Inferior parietal cortex (tissue), 1 donor: ENCODE measurements around the gene IMMP2L.

Experiments used
- DNase-seq: peaks from one replicate; pipeline ENCODE4 v3.0.0-alpha.2; 2016; ENCODE audit errors: extremely low spot score

IMMP2L gene

GRCh38 chr7:111223802-111224253 lies 338.5 kb downstream of the IMMP2L start:
- DNase-seq: no peak

GRCh38 chr7:111215550-111215949 lies 346.7 kb downstream of the IMMP2L start:
- no peak for DNase-seq

GRCh38 chr7:111212857-111213523 lies 349.3 kb downstream of the IMMP2L start:
- no peak for DNase-seq

- no peak for DNase-seq
These were observed 351.3 kb downstream of the IMMP2L start for GRCh38 chr7:111210996-111211395.

GRCh38 chr7:111210043-111210442 lies 352.2 kb downstream of the IMMP2L start:
- DNase-seq: no peak

GRCh38 chr7:111205251-111205650 lies 357.0 kb downstream of the IMMP2L start:
- no peak for DNase-seq

GRCh38 chr7:111202321-111202720 lies 360.0 kb downstream of the IMMP2L start:
- DNase-seq: no peak

GRCh38 chr7:111199643-111200042 lies 362.6 kb downstream of the IMMP2L start:
- no peak for DNase-seq

GRCh38 chr7:111198255-111198654 lies 364.0 kb downstream of the IMMP2L start:
- DNase-seq: no peak

- DNase-seq: no peak
These were observed 365.6 kb downstream of the IMMP2L start for GRCh38 chr7:111196655-111197054.

GRCh38 chr7:111192614-111193413 lies 369.5 kb downstream of the IMMP2L start:
- no peak for DNase-seq

GRCh38 chr7:111190804-111191203 lies 371.5 kb downstream of the IMMP2L start:
- DNase-seq: no peak

- no peak for DNase-seq
These were observed 377.3 kb downstream of the IMMP2L start for GRCh38 chr7:111184987-111185386.

- no peak for DNase-seq
These were observed 379.0 kb downstream of the IMMP2L start for GRCh38 chr7:111183321-111183720.

GRCh38 chr7:111180338-111180737 lies 382.0 kb downstream of the IMMP2L start:
- DNase-seq: no peak

GRCh38 chr7:111175908-111176441 lies 386.3 kb downstream of the IMMP2L start:
- no peak for DNase-seq

GRCh38 chr7:111174510-111174909 lies 387.8 kb downstream of the IMMP2L start:
- no peak for DNase-seq

- no peak for DNase-seq
These were observed 388.3 kb downstream of the IMMP2L start for GRCh38 chr7:111173990-111174389.

GRCh38 chr7:111173528-111173927 lies 388.8 kb downstream of the IMMP2L start:
- DNase-seq: no peak

GRCh38 chr7:111172564-111173257 lies 389.6 kb downstream of the IMMP2L start:
- DNase-seq: no peak

GRCh38 chr7:111168182-111168581 lies 394.1 kb downstream of the IMMP2L start:
- DNase-seq: no peak

- no peak for DNase-seq
These were observed 397.9 kb downstream of the IMMP2L start for GRCh38 chr7:111164442-111164841.
